T-helper 2 cell (primary cell): ENCODE measurements around the gene LEF1.
"Not testable (repeated sequence)": the region's sequence is repeated elsewhere in the genome, so short reads cannot be mapped to it uniquely, and the experiment has no call there.

Experiments used
- DNase-seq, 5 experiments: peaks; one replicate each; pipeline versions ENCODE4 v3.0.0 to v3.0.0-alpha.2; 2012 to 2022

Gene LEF1

DNA sequence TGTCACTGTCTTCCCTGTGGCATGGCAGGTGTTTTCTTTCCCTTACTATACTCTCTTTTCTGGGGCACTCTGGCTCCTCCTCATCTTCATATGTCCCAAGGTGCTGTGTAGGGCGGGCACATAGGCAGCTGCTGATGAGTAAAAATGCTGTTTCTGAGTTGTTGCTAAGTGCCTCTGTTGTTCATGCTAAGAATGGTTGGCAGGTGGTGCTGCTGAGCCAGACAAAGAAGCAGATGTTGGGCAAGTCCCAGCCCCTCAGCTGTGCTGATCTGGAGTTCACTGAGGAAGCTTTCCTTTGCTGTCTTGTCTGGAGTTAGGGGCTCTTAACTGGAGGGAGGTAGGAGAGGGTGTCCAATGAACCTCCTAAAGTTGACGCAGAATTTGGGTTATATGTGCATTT lies 138.4 kb downstream of the LEF1 start:
- DNase-seq: peak in 4 of 5 experiments; percentile 19 to 81 (median 54)

DNA sequence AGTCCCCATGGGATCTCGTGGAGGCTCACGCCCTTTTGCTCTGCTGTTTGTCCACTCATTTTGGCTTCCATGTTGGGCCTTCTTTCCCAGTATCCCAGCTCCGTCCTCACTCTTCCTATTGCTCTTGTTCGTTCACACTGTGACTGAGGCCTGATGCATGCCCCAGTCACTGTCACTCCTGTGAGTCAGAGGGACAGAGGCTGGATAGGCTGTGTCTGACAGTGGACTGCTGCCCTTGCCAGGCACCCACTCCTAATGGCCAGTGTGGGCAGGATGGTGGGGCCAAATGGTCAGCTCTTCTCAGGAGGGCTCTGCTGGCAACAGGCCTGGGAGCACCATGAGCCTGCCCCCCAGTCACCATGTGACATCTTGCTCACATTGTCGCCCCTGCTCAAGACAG lies 139.0 kb downstream of the LEF1 start:
- no peak for DNase-seq

DNA sequence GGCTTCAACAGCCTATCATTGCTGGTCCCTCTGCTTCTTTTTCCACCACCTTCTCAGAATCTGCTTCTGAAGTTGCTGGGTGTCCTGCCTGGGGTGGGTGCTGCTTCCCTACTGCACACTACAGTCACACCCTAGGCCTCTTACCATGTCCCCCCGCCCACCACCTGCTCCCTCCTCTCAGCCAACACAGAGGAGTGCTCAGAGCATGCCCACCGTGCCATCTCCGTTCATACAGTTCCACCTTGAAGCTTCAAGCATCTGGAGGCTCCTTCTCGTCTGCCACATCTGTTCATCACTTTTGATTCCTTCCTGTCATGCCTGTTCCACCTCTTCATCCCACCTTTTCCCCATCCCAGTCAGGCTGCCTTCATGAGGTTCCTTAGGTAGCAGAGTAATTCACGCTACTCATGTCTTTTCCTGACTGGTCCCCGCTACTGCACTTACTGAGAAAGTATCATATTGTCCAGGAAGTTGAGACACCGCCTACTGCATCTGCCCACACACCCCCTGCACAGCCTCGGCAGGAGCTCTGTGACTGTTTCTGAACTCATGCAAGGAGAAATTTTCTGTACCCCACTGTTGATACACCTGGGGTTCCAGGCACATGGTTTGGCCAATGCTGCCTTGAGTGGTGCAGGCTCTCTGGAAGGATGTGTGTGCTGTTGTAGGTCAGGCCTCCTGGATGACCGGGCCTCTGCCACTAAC lies 139.6 kb downstream of the LEF1 start:
- peak in 1 of 5 experiments; percentile 47 for DNase-seq

DNA sequence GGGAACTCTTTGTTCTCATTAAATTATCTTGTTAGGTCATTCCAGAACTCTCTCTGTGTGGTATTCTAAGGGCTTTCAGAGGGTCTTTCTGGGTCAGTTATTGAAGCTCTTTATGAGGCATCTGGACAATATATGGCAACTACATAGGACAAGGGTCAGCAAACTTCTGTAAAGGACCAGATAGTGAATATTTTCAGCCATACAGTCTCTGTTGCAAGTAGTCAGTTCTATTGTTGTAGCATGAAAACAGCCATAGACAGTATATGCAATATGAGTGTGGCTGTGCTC lies 143.9 kb downstream of the LEF1 start:
- DNase-seq: no peak

DNA sequence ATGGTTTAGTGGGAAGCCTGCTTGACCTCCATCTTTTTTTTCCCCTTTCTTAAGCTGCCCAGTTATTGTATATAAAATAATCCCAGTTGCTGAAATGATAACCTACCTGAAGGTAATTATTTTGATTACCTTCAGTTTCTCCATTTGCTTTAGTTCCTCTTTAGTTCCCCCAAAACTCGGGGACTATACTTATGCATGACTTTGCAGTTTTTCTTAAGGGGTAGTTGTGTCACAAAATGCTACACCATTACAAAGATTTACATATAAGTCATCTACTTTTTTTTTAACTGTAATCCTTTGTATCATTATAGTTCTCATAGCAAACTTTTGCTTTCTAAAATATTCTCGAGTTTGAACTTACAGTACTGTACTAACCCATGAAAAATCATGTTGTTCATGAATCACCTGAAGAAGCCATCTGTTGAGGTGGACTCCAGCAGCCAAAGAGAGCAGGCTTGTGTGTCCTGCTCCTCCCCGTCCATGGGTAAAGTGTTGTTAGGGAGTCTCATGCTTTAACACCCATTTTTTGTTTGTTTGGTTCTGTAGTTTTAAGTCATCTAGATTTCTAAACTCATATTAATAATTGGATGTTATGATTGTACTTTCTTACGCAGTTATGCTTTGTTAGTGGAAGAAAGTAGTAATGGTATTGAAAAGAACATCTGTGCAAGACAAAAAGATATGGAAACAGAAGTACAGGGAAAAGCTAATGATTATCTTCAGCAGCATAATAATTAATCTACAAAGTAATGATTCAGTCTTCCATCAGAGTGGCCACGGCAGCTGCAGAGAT lies 144.5 kb downstream of the LEF1 start:
- DNase-seq: no peak

DNA sequence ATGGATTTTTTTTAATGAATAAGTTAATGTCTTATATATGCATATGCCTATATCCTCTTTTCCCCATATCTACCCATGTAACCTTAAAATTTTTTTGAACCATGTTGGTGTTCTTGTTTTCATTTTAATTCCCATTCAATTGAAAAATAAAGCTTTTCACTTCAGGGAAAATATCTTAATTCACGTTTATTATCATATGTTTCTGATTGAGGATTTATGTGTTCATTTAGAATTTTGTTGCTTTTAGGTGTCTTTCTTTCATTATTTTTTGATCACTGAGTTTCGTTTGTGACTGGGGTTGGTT lies 149.9 kb downstream of the LEF1 start:
- DNase-seq: no peak

DNA sequence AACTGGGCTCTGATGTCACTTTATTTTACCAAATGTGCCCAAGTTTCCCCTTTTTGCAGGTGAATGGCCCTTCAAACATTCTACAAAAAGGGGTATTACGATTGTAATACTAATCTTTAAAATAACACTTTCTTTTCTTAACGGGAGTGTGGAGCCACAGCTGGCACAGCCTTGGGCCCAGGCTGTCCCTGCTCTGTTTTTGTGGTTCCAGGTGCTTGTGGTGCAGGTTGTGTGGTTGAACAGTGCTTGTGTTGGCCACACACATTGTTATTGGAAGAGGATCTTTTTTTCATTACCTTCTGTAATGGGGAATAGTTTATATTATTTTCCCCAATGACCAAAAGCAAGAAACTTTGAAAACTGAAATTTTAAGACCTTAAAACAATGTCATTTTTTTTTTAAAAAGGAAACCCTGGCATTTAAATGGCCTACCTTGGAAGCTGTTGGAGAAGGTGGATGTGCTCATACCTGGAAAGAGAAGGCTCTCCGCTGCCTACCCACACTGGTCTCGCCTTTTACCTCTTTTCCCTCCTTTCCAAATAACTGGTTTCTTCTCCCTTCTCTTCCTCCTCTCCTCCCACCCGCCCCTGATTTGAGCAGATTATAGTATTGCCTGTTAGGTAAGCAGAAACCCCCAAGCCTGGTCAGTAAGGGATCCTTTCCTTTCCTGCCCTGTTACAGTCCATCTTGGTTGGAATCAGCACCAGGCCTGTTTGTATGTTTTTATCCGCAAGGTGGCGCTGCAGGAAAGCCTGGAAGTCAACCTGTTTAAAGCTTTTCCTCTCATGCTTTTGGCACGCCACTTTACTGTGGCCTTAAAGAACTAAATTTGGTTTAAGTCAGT lies 150.5 kb downstream of the LEF1 start:
- peak; percentile 43 to 78 (median 71) for DNase-seq

DNA sequence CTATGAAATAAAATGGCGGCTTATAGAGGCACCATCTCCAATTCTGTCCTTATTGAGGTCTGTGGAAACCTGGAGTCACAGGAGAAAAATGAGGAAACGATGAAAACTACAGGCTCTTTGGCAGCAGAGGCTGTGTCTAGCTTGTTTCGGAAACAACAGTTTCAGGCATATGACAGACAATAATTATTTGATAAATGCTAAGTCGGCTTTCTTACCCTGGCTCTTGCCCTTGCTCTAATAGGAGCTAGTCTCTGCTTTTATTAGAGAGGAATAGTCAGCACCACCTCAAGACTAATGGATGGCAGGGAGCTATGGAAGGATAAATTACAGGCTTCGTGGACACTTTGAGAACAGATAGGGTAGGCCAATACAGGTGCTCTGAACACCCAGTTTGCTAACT lies 154.8 kb downstream of the LEF1 start:
- no peak for DNase-seq

DNA sequence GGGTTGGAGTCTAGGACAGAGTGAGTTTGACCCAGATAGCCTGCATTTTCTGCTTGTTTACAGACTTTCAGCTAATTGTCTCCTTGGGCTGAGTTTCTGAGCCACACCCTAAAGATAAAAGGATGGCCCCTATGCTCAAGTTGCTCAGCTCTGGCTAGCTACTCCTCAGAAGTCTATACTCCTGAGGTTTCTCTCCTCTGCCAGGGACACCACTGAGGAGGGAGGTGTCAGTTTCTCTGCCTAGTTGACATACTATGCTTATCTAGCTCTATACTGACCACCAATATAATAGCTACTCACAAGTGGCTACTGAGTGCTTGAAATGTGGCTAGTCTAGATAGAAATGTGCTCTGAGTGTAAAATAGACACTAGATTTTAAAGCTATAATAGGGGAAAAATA lies 155.4 kb downstream of the LEF1 start:
- DNase-seq: no peak

DNA sequence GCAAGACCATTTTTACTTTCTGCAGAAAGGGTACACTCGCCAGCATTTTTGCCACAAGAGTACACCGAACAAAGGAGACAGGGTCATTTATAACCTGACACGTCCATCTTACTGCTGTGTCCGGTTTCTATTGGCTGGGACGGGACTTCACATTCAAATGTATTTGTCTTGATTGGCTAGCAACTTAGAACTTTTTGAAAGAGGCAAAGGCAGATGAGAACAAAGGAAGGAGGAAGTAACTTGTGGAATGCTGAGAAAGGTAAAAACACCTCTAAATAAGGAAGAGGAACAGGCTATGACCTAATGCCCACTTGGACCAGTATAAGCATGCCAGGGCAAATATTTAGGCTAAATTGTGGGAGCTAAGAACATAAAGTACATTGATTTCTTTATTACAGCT lies 156.3 kb downstream of the LEF1 start:
- DNase-seq: not testable (repeated sequence)

DNA sequence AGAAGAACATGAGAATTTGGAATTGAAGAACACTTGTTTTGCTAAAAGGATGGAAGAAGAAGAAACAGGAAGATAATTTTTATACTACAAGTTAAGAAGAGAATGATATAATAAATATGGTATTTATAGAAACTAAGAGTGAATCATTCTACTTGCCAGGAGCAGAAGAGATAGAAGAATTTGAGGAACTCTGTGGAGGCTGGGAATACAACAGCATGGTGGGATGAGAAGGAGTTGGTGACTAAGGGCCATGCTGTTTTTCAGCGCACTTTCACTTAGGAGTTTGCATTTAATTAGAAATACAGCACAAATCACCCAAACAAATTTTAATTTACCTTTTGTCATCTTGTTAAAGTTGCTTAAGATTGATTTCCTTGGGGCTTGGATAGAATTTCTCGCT lies 158.6 kb downstream of the LEF1 start:
- no peak for DNase-seq

DNA sequence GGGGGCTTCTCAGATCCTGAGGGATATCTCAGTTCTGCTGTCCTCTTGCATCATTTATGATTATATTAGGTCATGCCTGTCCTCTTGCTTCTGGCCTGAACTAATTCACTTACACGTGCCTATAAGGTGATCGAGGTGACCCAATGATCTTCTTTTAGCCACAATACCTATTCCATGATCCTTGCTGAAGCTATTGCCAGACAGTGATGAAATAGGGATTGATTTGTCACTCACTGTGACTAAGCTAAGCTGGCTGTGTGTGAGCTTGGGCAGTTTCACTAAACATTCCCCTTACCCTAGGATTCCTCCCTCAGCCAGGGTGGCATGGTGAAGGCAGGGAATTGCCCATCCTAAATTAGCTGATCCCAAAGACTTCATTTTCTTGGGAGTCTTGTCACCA lies 160.0 kb downstream of the LEF1 start:
- DNase-seq: no peak

DNA sequence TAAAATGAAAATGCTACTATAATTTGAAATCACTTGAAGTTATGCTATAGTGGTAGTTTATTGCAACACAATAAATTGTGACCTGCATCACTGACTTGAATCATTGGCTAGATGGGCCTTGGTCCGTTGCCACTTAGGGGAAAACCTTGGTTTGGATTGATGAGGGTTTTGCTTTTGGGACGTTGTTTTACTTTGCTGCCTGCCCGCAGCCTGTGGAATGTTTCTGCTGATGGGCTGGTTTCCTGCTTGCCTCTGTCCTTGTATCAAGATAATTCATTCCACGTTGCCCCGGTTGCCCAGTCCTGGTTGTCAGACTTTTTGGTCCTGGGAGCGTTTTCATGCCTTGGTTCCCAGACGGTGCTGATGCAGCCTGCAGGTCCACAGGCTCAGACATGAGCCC lies 160.7 kb downstream of the LEF1 start:
- no peak for DNase-seq

DNA sequence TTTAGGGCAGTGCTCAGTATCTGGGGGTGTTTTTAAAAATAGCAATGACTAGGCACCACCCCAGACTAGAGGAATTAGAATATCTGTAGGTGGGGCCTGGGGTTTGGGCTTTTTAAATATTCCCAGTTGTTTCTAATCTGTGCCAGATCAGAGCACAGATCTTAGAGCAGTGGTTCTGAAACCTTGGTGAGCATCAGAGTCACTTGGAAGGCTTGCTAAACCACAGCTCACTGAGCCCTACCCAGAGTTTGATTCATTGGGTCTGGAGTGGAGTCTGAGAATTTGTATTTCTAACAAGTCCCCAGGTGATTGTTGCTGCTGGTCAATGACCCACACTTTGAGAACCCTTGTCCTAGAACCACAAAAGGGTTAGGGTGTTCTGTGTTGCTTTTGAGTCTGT lies 162.4 kb downstream of the LEF1 start:
- DNase-seq: no peak

DNA sequence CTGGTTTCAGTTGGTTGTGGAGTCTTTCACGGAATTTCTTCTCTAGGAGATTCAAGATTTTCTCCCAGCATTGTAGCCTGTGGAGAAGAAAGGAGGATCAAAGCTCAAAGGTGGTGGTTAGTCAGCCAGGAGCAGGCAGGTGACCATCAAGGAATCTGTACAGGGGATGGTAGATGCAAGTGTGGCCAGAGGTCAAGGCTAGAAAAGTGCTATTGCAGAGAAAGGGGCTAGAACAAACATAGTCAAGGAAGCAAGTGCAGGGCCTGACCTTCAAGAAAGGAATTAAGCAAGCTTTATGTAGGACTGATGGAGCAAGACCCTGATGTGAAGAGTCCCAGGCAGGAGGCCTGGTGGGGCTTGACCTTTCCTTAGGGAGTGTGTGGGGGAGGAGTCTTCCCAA lies 162.9 kb downstream of the LEF1 start:
- DNase-seq: no peak

DNA sequence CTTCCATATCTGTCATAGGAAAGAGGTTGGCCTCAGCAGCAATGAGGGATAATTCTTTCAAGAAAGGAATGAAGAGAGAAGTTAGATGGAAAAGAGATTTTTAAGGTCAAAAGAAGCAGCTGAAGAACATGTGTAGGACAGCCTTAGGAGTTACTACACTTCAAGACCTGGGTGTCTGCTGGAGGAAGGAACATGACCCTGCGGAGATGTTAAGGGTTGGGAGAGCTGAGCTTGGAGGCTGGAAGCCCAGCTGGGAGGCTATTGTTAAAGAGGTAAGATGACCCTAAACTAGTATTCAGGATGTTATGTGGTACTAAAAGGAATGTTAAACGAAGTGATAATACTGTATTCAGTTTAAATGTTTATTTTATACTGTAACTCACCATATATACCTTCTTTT lies 164.1 kb downstream of the LEF1 start:
- DNase-seq: no peak

DNA sequence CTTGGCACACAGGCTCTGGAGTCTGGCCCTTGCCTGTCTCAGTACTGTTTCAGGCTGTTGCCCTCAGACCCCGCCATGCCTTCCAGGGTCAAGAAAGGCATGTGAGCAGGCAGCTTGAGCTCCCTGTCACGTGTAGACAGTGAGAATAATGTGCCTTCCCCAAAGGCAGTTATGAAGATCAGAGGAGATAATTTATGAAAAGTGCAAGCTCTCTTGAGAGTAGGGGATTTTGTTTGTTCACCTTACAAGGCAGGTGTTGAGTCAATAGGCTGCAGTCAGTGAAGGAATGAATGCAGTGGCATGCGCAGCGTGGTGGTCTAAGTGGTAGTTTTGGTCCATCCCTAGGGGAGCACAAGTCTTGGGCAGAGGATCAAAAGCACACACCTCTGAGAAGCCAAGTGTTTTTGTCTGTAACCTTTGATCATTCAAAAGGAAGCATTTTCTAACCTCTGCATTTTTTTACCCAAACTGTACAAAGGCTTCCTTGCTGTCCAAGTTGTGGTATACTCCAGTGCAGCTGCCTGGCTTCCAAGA lies 164.7 kb downstream of the LEF1 start:
- DNase-seq: no peak

DNA sequence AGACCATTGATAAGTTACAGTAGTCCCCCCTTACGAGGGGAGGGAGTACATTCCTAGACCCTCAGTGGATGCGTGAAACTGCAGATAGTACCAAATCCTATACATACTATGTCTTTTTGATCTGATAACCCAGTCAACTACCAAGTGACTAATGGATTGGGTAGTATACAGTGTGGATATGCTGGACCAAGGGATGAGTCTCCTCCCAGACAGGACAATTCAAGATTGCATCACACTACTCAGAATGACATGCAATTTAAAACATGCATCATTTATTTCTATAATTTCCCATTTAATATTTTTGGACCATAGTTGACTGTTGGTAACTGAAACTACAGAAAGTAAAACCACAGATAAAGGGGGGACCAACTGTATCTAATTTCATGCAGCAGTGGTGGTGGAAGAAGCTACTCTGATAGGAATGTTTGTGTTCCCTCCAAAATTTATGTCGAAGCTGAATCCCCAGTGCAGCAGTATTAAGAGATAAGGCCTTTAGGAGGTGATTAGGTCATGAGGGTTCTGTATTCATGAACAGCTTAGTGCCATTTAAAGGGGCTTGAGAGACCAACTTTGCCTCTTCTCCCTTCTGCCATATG lies 167.1 kb downstream of the LEF1 start:
- no peak for DNase-seq

DNA sequence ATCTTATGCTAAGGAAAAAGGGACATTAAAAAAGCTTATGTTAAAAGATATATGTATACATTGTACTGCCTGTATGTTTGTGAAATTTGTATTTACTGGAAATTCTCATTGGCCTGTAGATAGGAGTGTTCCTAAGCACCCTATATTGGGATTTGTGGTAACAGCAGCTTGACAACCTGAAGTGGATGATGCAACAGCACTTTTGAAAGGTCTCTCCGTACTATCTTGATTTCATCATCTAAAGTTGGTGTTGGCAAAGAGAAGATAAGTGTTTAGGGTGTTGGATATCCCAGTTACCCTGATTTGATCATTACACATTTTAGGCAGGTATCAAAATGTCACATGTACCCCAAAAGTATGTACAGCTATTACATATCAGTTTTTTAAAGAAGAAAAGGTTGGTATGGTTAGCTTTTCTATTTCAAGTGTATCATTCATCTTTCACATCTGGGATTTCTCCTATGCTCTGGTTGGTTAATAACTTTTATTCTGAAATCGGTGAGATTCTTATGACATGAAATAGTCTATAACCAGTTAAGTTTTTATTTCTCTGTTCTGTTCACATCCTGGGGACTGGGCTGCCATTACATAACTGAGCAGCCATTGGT lies 168.7 kb downstream of the LEF1 start:
- DNase-seq: no peak

DNA sequence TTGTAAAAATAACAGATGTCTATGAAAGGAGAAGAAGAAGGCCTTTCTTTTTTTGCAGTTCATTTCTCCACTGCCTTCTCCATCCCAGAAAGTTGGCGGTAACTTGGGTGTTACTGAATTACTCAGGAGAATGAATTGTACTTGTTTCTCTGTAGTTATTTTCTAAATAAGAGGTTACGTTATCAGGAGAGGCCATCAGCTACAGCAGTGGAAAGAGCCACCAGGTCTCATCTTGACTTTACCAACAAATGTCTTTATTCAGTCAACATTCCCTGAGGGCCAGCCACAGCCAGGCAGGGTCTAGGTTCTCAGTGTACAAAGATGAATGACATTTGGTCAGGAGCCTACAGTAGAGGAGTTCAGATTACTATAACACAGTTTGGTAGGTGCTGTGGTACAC lies 170.9 kb downstream of the LEF1 start:
- DNase-seq: no peak
